ENCODE results near the gene RASGRP1. TPM values are rescaled to one million over a fixed set of nuclear protein-coding genes. Genes with fewer than 3 reads are reported as not detected.

The RASGRP1 gene
- total and polyA plus RNA-seq, 8 donors, result 0.60 to 4.7 (median 1.5) TPM

DNA sequence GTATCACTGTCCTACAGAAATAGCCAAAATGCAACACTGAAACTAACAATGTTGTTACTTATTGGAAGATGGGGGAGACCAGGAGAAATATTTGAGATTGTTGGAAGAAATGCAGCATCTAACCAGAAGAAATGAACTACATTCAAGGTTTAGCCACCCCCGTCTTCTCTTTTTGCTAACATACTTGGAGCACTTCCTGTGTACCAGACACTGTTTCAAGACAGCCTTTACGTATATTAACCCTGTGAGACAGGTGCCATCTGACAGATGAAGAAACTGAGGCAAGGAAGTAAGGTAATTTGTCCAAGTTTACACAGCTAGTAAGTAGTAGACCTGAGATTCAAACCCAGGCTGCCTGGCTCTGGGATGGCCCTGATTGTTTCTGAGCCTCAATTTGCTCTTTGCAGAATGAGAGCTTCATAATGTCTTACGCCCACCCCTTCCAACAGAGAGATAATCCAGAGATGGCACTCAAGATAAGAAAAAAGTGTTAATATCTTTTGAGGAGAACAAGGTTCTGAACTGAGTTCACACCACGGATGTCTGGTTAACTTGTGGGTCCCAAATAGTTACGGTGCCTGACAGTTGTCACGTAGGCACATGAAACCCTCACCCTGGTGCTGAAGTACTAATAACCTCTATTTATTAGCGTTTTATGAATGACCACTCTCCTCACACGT is 26.1 kb downstream of the RASGRP1 start:
- ATAC-seq (no peak), DNase-seq (no peak), FAIRE-seq (no peak)
- Histone ChIP-seq H3K36me3 (no peaks in the 10 kb centered on the region), H3K27ac (no peak overlapping the region), H3K4me1 (no peaks in the 10 kb centered on the region), H3K4me3 (no peak overlapping the region), H3K9me3 (no peaks in the 10 kb centered on the region), H3K27me3 (no peaks in the 10 kb centered on the region)
- WGBS, 2 donors, result 87 to 92% methylated on average over 8 of the region's 8 CpGs
- intact Hi-C loops (cut with DNase I), result no loop called here
- no peak for TF ChIP-seq CTCF (IDR thresholded peaks at IDR 0.05)

DNA sequence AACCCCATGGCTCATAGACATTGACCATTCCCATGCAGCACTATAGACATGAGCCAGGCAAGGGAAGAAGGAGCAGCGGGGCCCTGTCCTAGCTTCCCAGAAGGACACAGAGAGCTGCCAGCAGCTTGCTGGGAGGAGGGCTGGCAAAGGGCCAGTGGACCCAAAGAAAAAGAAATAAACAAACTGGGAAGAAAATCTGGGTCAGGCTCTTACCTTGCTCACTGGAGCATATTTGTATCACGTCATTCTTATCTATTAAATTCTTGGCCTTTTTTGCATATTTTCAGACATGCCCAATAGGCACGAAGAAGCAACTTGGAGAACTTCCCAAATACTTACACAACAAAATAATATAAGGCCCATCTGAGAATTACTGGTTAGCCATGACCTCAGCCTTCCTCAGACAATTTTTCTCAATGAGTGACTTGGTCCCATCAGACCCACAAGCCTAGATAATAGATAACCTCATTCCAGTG is 28.4 kb downstream of the RASGRP1 start:
- Histone ChIP-seq H3K9me3 (no peaks in the 10 kb centered on the region), H3K4me1 (no peaks in the 10 kb centered on the region), H3K27me3 (no peaks in the 10 kb centered on the region), H3K36me3 (no peaks in the 10 kb centered on the region), H3K4me3 (no peak overlapping the region), H3K27ac (no peak overlapping the region)
- DNase-seq (peak in 2 of 6 donors; percentile 13 to 22), ATAC-seq (peak in 2 of 4 donors; percentile 28 to 53), FAIRE-seq (no peak)
- TF ChIP-seq CTCF (IDR thresholded peaks at IDR 0.05), result no peak
- whole genome bisulfite sequencing, 2 donors, result 39 to 40% methylated on average over 3 of the region's 3 CpGs
- intact Hi-C loops (cut with DNase I), result no loop called here

- WGBS, 2 donors, result 82 to 89% methylated on average over 8 of the region's 8 CpGs
- Histone ChIP-seq H3K4me3 (no peak overlapping the region), H3K27me3 (no peaks in the 10 kb centered on the region), H3K27ac (no peak overlapping the region), H3K4me1 (no peaks in the 10 kb centered on the region), H3K9me3 (no peaks in the 10 kb centered on the region), H3K36me3 (no peaks in the 10 kb centered on the region)
- ATAC-seq, result peak in 2 of 4 donors; percentile 20 to 40
- no peak for TF ChIP-seq CTCF (IDR thresholded peaks at IDR 0.05)
- FAIRE-seq, result no peak
- intact Hi-C loops (cut with DNase I), result no loop called here
- no peak for DNase-seq
Measured at GRCh38 chr15:38535491-38536200, 29.0 kb downstream of the RASGRP1 start.

GRCh38 chr15:38534691-38535090 is 29.9 kb downstream of the RASGRP1 start:
- ATAC-seq, result no peak
- intact Hi-C loops (cut with DNase I), result no loop called here
- Histone ChIP-seq H3K27me3 (no peaks in the 10 kb centered on the region), H3K4me1 (no peaks in the 10 kb centered on the region), H3K27ac (no peak overlapping the region), H3K36me3 (no peaks in the 10 kb centered on the region), H3K4me3 (no peak overlapping the region), H3K9me3 (no peaks in the 10 kb centered on the region)
- no peak for FAIRE-seq
- TF ChIP-seq CTCF (IDR thresholded peaks at IDR 0.05), result no peak
- DNase-seq, result no peak
- WGBS, 2 donors, result 74 to 79% methylated on average over 3 of the region's 3 CpGs

DNA sequence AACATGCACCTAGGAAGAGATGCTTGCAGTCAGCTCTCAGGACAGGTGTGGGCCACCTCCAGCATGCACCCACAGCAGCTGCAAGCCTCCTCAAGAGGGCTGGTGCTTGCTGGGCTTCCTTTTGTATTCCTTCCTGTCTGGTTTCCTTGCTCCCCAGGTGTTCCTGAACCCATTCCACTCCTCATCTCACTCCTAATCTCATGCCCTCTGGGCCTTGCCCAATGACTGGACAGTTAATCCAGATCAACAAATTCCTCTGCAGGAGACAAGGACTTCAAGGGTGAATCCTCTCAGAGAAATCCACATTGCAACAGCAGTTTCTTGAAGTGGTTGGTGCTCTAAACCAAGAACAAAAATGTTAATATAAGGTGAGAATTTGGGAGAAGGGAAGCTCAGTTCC is 30.7 kb downstream of the RASGRP1 start:
- ATAC-seq, result no peak
- DNase-seq, result no peak
- no peaks in the 10 kb centered on the region for H3K36me3 ChIP-seq
- no peak overlapping the region for H3K27ac ChIP-seq
- no peaks in the 10 kb centered on the region for H3K27me3 ChIP-seq
- TF ChIP-seq CTCF (IDR thresholded peaks at IDR 0.05), result no peak
- no peaks in the 10 kb centered on the region for H3K4me1 ChIP-seq
- FAIRE-seq, result no peak
- H3K9me3 ChIP-seq, result no peaks in the 10 kb centered on the region
- no peak overlapping the region for H3K4me3 ChIP-seq
- intact Hi-C loops (cut with DNase I), result no loop called here
